GM12891 (cell line): ENCODE results near the gene TM7SF3.
"Not testable (repeated sequence)": the region's sequence is repeated elsewhere in the genome, so short reads cannot be mapped to it uniquely, and the experiment has no call there.

ENCODE experiments used
- POLR2A ChIP-seq: IDR thresholded peaks from 2 replicates; pipeline ENCODE4 v1.6.1; 2011; ENCODE audit warnings: low read depth, low read length, control low read depth
- POLR2AphosphoS5 ChIP-seq: IDR thresholded peaks from 2 replicates; pipeline ENCODE4 v1.6.1; 2011; ENCODE audit warnings: low read depth, low read length, control low read depth
- SPI1 ChIP-seq: IDR thresholded peaks from 2 replicates; pipeline ENCODE4 v1.6.1; 2011; ENCODE audit warnings: low read depth, low read length, control low read depth
- TAF1 ChIP-seq: IDR thresholded peaks from 2 replicates; pipeline ENCODE4 v1.6.1; 2011; ENCODE audit warnings: low read depth, low read length, control low read depth

DNA sequence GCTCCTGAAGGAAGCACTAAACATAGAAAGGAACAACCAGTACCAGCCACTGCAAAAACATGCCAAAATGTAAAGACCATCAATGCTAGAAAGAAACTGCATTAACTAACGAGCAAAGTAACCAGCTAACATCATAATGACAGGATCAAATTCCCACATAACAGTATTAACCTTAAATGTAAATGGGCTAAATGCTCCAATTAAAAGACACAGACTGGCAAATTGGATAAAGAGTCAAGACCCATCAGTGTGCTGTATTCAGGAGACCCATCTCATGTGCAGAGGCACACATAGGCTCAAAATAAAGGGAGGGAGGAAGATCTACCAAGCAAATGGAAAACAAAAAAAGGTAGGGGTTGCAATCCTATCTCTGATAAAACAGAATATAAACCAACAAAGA, 27.8 kb upstream of the TM7SF3 start:
- not testable (repeated sequence) for TF ChIP-seq POLR2A, POLR2AphosphoS5, SPI1, TAF1
